ENCODE results near the gene KCNK5. TPM values are rescaled to one million over a fixed set of nuclear protein-coding genes. Genes with fewer than 3 reads are reported as not detected.

The KCNK5 gene
- total and polyA plus RNA-seq, 2 donors (not counting 3 experiments of a cell fraction or from before 2014, with no cell fraction given): not detected

DNA sequence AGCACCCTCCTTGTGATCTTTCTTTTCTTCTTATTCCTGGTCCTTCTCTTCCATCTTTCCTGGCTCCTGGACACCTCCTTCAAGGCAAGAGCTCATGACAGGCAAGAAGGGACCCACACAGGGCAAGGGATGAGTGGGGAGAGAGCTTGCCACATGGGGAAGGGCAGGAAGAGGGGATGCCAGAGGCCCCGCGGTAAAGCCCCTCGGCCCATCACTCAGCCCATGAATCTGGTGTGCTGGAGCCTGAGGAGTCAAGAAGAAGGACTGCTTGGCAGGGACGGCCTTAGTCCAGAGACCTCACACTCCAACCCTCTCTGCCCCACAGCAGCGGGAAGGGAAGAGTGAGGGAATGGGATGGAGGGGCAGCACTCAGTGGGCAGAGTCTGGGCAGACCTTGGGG lies 62.0 kb downstream of the KCNK5 start:
- DNase-seq (ENCODE audit: low read depth, low spot score) (no peak), FAIRE-seq (no peak)
- TF ChIP-seq, protein P1, sequence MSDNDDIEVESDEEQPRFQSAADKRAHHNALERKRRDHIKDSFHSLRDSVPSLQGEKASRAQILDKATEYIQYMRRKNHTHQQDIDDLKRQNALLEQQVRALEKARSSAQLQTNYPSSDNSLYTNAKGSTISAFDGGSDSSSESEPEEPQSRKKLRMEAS (IDR thresholded peaks at IDR 0.05; ENCODE audit: insufficient read depth, insufficient read length): no peak
- TF ChIP-seq EZH2 (IDR thresholded peaks at IDR 0.05; ENCODE audit: borderline replicate concordance, low read depth, low read length, severe bottlenecking) (no peak), MYC (IDR thresholded peaks at IDR 0.05; ENCODE audit: low read depth, low read length) (no peak), GATA2 (IDR thresholded peaks at IDR 0.05; ENCODE audit: insufficient read depth, insufficient read length, low read depth, low read length) (no peak), FOS (IDR thresholded peaks at IDR 0.05; ENCODE audit: borderline replicate concordance, insufficient read depth, low read length) (no peak), POLR2AphosphoS5 (IDR thresholded peaks at IDR 0.05; ENCODE audit: insufficient read depth, low read depth, low read length) (no peak), JUN (IDR thresholded peaks at IDR 0.05; ENCODE audit: borderline replicate concordance, insufficient read depth, insufficient read length, low read depth) (no peak), POLR2A (IDR thresholded peaks at IDR 0.05; ENCODE audit: low read depth, low read length) (no peak)
- TF ChIP-seq, protein P2, sequence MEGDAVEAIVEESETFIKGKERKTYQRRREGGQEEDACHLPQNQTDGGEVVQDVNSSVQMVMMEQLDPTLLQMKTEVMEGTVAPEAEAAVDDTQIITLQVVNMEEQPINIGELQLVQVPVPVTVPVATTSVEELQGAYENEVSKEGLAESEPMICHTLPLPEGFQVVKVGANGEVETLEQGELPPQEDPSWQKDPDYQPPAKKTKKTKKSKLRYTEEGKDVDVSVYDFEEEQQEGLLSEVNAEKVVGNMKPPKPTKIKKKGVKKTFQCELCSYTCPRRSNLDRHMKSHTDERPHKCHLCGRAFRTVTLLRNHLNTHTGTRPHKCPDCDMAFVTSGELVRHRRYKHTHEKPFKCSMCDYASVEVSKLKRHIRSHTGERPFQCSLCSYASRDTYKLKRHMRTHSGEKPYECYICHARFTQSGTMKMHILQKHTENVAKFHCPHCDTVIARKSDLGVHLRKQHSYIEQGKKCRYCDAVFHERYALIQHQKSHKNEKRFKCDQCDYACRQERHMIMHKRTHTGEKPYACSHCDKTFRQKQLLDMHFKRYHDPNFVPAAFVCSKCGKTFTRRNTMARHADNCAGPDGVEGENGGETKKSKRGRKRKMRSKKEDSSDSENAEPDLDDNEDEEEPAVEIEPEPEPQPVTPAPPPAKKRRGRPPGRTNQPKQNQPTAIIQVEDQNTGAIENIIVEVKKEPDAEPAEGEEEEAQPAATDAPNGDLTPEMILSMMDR (IDR thresholded peaks at IDR 0.05; ENCODE audit: extremely low read depth in 1 of 2, insufficient read depth in 1 of 2, low read depth in 1 of 2, low read length in 2 of 2): no peak
- Histone ChIP-seq H3K79me2 (ENCODE audit: control insufficient read depth, insufficient read depth, low read length) (no peaks in the 10 kb centered on the region), H3K36me3 (ENCODE audit: control insufficient read depth in 2 of 2, extremely low read depth in 1 of 2, insufficient read depth in 2 of 2, low read length in 2 of 2) (no peaks in the 10 kb centered on the region), H3K4me2 (ENCODE audit: insufficient read depth, low read length) (no peak overlapping the region), H4K20me1 (replicated peaks; ENCODE audit: control insufficient read depth, extremely low read depth, insufficient read depth, low read length) (no peaks in the 10 kb centered on the region), H3K9me3 (replicated peaks; ENCODE audit: control insufficient read depth, insufficient read depth, low read length) (no peaks in the 10 kb centered on the region), H3K4me1 (ENCODE audit: control insufficient read depth, extremely low read depth, insufficient read depth, low read length) (no peaks in the 10 kb centered on the region), H3K9ac (replicated peaks; ENCODE audit: extremely low read depth, insufficient read depth, low read length) (no peak overlapping the region), H3K27me3 (ENCODE audit: control insufficient read depth in 2 of 2, insufficient read depth in 2 of 2, low read length in 2 of 2) (no peaks in the 10 kb centered on the region), H3K4me3 (replicated peaks in 1 of 3; ENCODE audit: insufficient read depth in 1 of 3, low read depth in 1 of 3, low read length in 3 of 3) (no peak overlapping the region), H3K9me1 (replicated peaks; ENCODE audit: control insufficient read depth, extremely low read depth, insufficient read depth, low read length) (no peaks in the 10 kb centered on the region), H2AFZ (ENCODE audit: low read depth, low read length) (no peak overlapping the region), H3K27ac (ENCODE audit: insufficient read depth, low read depth, low read length) (no peak overlapping the region)
- POLR2A ChIA-PET: no interaction called here
- CTCF ChIA-PET: interaction anchor here (1.0 to 8.3 kb wide), 2 partner anchors 89 to 138 kb away, joined by 3 to 223 read pairs; no protein-coding TSS in a partner anchor
- intact Hi-C loops (cut with micrococcal nuclease) (no loop called here), dilution Hi-C loops (cut with MboI; ENCODE audit: extremely low pct_ligation_motif_present, low sequenced_read_pairs) (no loop called here)
- BruUV-seq (replicated peaks): no TSS peak
